Endothelial cell (in vitro differentiated cells): ENCODE measurements around the gene PEX11G. TPM values are rescaled to one million over a fixed set of nuclear protein-coding genes. Genes with fewer than 3 reads are reported as not detected.

Experiments
- DNase-seq: peaks from one replicate; pipeline ENCODE4 v3.0.0; 2021; ENCODE audit warnings: low spot score
- H3K27ac Mint-ChIP-seq: one replicate; pipeline ENCODE4 v1.8.0; 2021; ENCODE audit warnings: mixed read lengths, inconsistent platforms; ENCODE audit not compliant: unreplicated experiment
- H3K27me3 Mint-ChIP-seq: one replicate; pipeline ENCODE4 v1.8.0; 2021; ENCODE audit warnings: mild to moderate bottlenecking, moderate library complexity, mixed read lengths, inconsistent platforms; ENCODE audit not compliant: unreplicated experiment
- H3K36me3 Mint-ChIP-seq: one replicate; pipeline ENCODE4 v1.8.0; 2021; ENCODE audit warnings: mild to moderate bottlenecking, low read depth, mixed read lengths, inconsistent platforms; ENCODE audit not compliant: unreplicated experiment
- H3K4me1 Mint-ChIP-seq: one replicate; pipeline ENCODE4 v1.8.0; 2021; ENCODE audit warnings: mild to moderate bottlenecking, mixed read lengths, inconsistent platforms; ENCODE audit not compliant: unreplicated experiment
- H3K4me3 Mint-ChIP-seq: one replicate; pipeline ENCODE4 v1.8.0; 2021; ENCODE audit warnings: mild to moderate bottlenecking, mixed read lengths, inconsistent platforms; ENCODE audit not compliant: unreplicated experiment
- H3K9me3 Mint-ChIP-seq: one replicate; pipeline ENCODE4 v1.8.0; 2021; ENCODE audit warnings: mixed read lengths, inconsistent platforms; ENCODE audit not compliant: unreplicated experiment
- CTCF ChIP-seq: fragments of 200-600 bp; sonication (generic); IDR thresholded peaks from one replicate; pipeline ENCODE4 v1.5.0; 2021; ENCODE audit warnings: antibody characterized with exemption; ENCODE audit not compliant: unreplicated experiment
- total RNA-seq: library from RNA; stranded (reverse); fragmentation: NEBNext Ultra II Directional; extraction: Animal tissue kit (Norgen Biotek cat#: 25700); gene quantifications from one replicate; pipeline ENCODE4 v1.2.1, GENCODE V29; 2021; ENCODE audit not compliant: unreplicated experiment

PEX11G gene
- total RNA-seq, 1 donor from 2014 or later, result 3.8 TPM

GRCh38 chr19:7505682-7506384 lies 17.0 kb upstream of the PEX11G start:
- peaks cover 6% of the 10 kb centered on the region for H3K27me3 Mint-ChIP-seq
- H3K36me3 Mint-ChIP-seq, result no peaks in the 10 kb centered on the region
- no peak overlapping the region for H3K4me3 Mint-ChIP-seq
- H3K27ac Mint-ChIP-seq, result no peak overlapping the region
- H3K9me3 Mint-ChIP-seq, result no peaks in the 10 kb centered on the region
- DNase-seq, result peak; percentile 29
- peaks cover 2% of the 10 kb centered on the region for H3K4me1 Mint-ChIP-seq
- no peak for TF ChIP-seq CTCF

- peaks cover 2% of the 10 kb centered on the region for H3K4me1 Mint-ChIP-seq
- no peak overlapping the region for H3K27ac Mint-ChIP-seq
- TF ChIP-seq CTCF, result no peak
- no peaks in the 10 kb centered on the region for H3K9me3 Mint-ChIP-seq
- peaks cover 6% of the 10 kb centered on the region for H3K27me3 Mint-ChIP-seq
- H3K4me3 Mint-ChIP-seq, result no peak overlapping the region
- DNase-seq, result peak; percentile 23
- no peaks in the 10 kb centered on the region for H3K36me3 Mint-ChIP-seq
These were observed 16.4 kb upstream of the PEX11G start for GRCh38 chr19:7505288-7505681.

- H3K27me3 Mint-ChIP-seq, result peaks cover 6% of the 10 kb centered on the region
- no peak for DNase-seq
- H3K27ac Mint-ChIP-seq, result no peak overlapping the region
- H3K9me3 Mint-ChIP-seq, result no peaks in the 10 kb centered on the region
- peaks cover 2% of the 10 kb centered on the region for H3K4me1 Mint-ChIP-seq
- H3K36me3 Mint-ChIP-seq, result no peaks in the 10 kb centered on the region
- TF ChIP-seq CTCF, result no peak
- H3K4me3 Mint-ChIP-seq, result no peak overlapping the region
These were observed 15.8 kb upstream of the PEX11G start for GRCh38 chr19:7504684-7505083.

GRCh38 chr19:7502552-7502951 lies 13.7 kb upstream of the PEX11G start:
- H3K9me3 Mint-ChIP-seq, result no peaks in the 10 kb centered on the region

More at GRCh38 chr19:7502552-7502951, 13.7 kb upstream of the PEX11G start:
- Mint-ChIP-seq H3K36me3 (no peaks in the 10 kb centered on the region), H3K4me3 (no peak overlapping the region), H3K4me1 (peaks cover 2% of the 10 kb centered on the region), H3K27ac (no peak overlapping the region), H3K27me3 (peaks cover 8% of the 10 kb centered on the region)
- no peak for DNase-seq
- TF ChIP-seq CTCF, result no peak
